Chondrocyte (in vitro differentiated cells): ENCODE measurements around the gene PPFIBP1. TPM values are rescaled to one million over a fixed set of nuclear protein-coding genes. Genes with fewer than 3 reads are reported as not detected.

Source experiments
- DNase-seq: peaks from one replicate; pipeline ENCODE4 v3.0.0; 2021; ENCODE audit warnings: mixed read lengths, low spot score
- H3K27ac Mint-ChIP-seq: one replicate; pipeline ENCODE4 v1.8.0; 2021; ENCODE audit warnings: mild to moderate bottlenecking, moderate library complexity, mixed read lengths; ENCODE audit not compliant: unreplicated experiment
- H3K27me3 Mint-ChIP-seq: 2 replicates; pipeline ENCODE4 v1.8.0; 2021; ENCODE audit warnings: low read depth, mixed read lengths
- H3K36me3 Mint-ChIP-seq: 2 replicates; pipeline ENCODE4 v1.8.0; 2021; ENCODE audit warnings: low read depth, mixed read lengths
- H3K4me1 Mint-ChIP-seq: 2 replicates; pipeline ENCODE4 v1.8.0; 2021; ENCODE audit warnings: low read depth, mild to moderate bottlenecking, mixed read lengths
- H3K4me3 Mint-ChIP-seq: one replicate; pipeline ENCODE4 v1.8.0; 2021; ENCODE audit warnings: mild to moderate bottlenecking, moderate library complexity, mixed read lengths; ENCODE audit not compliant: unreplicated experiment
- H3K9me3 Mint-ChIP-seq: 2 replicates; pipeline ENCODE4 v1.8.0; 2021; ENCODE audit warnings: low read depth, mixed read lengths
- total RNA-seq: library from RNA; stranded (reverse); gene quantifications from 3 replicates; pipeline ENCODE4 v1.2.1, GENCODE V29; 2021
- TF ChIP-seq, protein P1 (sequence below): fragments of 200-600 bp; sonication (generic); IDR thresholded peaks from 2 replicates; pipeline ENCODE4 v1.5.0; 2021; ENCODE audit warnings: antibody characterized with exemption, mild to moderate bottlenecking, moderate library complexity

PPFIBP1 gene
- total RNA-seq, 1 donor from 2014 or later, result 85.0 TPM

DNA sequence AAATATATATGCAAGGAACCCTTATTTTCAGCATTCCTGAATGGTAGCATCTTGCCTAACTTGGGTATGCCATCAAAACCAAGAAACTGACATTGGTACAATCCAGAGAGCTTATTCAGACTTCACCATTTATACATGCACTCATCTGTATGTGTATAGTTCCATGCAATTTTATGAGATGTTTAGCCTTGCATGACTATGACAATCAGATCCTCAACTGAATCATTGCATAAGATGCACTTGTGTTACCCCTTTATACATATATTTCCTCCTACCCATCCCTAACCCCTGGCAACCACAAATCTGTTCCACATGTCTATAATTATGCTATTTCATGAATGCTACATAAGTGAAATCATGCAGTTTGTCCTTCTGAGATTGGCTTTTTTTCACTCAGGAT is 37.0 kb upstream of the PPFIBP1 start:
- Mint-ChIP-seq H3K4me1 (no peaks in the 10 kb centered on the region), H3K4me3 (no peak overlapping the region), H3K36me3 (peaks cover 1% of the 10 kb centered on the region), H3K27ac (no peak overlapping the region), H3K9me3 (peaks cover 5% of the 10 kb centered on the region), H3K27me3 (no peaks in the 10 kb centered on the region)
- TF ChIP-seq, protein P1, sequence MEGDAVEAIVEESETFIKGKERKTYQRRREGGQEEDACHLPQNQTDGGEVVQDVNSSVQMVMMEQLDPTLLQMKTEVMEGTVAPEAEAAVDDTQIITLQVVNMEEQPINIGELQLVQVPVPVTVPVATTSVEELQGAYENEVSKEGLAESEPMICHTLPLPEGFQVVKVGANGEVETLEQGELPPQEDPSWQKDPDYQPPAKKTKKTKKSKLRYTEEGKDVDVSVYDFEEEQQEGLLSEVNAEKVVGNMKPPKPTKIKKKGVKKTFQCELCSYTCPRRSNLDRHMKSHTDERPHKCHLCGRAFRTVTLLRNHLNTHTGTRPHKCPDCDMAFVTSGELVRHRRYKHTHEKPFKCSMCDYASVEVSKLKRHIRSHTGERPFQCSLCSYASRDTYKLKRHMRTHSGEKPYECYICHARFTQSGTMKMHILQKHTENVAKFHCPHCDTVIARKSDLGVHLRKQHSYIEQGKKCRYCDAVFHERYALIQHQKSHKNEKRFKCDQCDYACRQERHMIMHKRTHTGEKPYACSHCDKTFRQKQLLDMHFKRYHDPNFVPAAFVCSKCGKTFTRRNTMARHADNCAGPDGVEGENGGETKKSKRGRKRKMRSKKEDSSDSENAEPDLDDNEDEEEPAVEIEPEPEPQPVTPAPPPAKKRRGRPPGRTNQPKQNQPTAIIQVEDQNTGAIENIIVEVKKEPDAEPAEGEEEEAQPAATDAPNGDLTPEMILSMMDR, result no peak
- DNase-seq, result no peak

DNA sequence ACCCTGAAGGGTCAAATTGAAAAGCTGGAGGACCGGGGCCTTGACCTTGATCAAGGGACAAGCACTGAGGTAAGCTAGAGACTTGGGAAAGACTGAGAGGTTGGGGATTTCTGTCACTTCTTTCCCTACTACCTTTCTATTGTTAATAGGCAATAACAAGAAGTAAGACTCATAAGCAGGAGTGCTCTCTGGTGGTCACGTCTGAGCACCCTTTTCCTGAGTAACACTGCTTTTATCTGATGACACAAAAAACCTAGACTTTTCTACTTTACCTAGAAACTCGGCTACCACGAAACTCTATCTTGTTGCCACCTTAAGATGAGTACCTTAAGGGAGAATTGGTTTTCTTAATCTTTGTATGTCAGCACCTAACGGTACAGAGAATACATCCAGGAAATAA is 35.5 kb upstream of the PPFIBP1 start:
- H3K36me3 Mint-ChIP-seq, result peaks cover 1% of the 10 kb centered on the region
- H3K27ac Mint-ChIP-seq, result no peak overlapping the region
- H3K27me3 Mint-ChIP-seq, result no peaks in the 10 kb centered on the region
- TF ChIP-seq, protein P1, result no peak
- no peak overlapping the region for H3K4me3 Mint-ChIP-seq
- no peaks in the 10 kb centered on the region for H3K4me1 Mint-ChIP-seq
- peaks cover 5% of the 10 kb centered on the region for H3K9me3 Mint-ChIP-seq
- DNase-seq, result no peak

DNA sequence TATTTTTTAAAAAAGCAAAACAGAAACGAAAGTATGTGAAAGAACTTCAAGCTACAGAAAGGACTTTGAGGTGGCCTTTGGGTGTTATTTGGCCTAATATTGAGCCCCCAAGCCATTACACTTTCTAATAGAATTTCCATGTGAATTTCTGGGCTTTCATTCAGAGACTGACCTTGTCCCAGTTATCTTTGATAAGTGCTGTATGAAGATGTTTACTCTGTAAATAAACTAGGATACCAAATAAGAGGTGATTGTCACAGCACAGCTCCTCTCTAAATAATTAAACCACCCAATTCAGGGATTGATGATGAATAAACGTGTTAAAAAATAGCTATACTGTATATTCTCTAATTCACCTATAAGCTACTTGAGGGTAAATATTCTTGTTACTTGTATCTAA is 32.8 kb upstream of the PPFIBP1 start:
- Mint-ChIP-seq H3K4me3 (no peak overlapping the region), H3K4me1 (no peaks in the 10 kb centered on the region), H3K27me3 (no peaks in the 10 kb centered on the region), H3K27ac (no peak overlapping the region), H3K9me3 (peaks cover 2% of the 10 kb centered on the region), H3K36me3 (peaks cover 1% of the 10 kb centered on the region)
- no peak for DNase-seq
- TF ChIP-seq, protein P1, result no peak

DNA sequence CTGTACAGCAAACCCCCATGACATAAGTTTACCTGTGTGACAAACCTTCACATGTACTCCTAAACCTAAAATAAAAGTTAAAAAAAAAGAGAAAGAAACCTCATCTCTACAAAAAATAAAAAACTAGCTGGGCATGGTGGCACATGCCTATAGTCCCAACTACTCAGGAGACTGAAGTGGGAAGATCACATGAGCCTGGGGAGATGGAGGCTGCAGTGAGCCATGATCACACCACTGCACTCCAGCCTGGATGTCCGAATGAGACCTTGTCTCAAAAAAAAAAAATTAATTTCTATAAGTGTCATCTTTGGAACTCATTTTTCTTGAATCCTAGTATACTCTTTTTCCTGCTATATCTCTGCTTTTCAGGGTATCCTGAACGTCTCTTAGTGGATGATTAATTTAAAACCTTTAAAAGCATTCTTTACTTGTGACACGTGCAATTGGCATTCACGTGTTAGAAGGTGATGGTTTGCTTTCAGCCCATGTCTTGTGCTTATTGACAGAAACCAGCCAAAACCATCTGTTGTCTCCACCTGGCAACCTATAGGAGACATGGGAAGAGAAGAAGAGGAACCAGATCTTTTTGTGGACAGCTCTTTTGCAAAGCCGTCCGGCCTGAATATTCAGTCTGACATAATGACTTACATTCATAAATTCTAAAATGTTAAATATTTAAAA is 30.6 kb upstream of the PPFIBP1 start:
- H3K9me3 Mint-ChIP-seq, result no peaks in the 10 kb centered on the region
- DNase-seq, result no peak
- no peaks in the 10 kb centered on the region for H3K36me3 Mint-ChIP-seq
- no peaks in the 10 kb centered on the region for H3K4me1 Mint-ChIP-seq
- no peaks in the 10 kb centered on the region for H3K27me3 Mint-ChIP-seq
- no peak overlapping the region for H3K27ac Mint-ChIP-seq
- TF ChIP-seq, protein P1, result no peak
- H3K4me3 Mint-ChIP-seq, result no peak overlapping the region

DNA sequence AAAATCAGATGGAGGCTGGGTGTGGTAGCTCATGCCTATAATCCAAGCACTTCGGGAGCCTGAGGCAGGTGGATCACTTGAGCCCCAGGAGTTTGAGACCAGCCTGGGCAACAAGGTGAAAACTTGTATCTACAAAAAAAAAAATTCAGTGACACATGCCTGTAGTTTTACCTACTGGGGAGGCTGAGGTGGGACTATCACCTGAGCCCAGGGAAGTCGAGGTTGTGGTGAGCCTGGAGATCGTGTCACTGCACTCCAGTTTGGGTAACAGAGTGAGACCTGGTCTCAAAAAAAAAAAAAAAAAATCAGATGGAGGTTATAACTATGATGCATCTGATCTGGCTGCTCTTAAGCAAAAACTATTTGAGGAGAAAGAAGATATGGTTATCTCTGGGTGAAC is 26.6 kb upstream of the PPFIBP1 start:
- no peak for DNase-seq
- Mint-ChIP-seq H3K27me3 (no peaks in the 10 kb centered on the region), H3K9me3 (no peaks in the 10 kb centered on the region), H3K4me3 (no peak overlapping the region), H3K27ac (no peak overlapping the region), H3K4me1 (no peaks in the 10 kb centered on the region), H3K36me3 (no peaks in the 10 kb centered on the region)
- TF ChIP-seq, protein P1, result no peak
